Measurements from ENCODE around the gene SCIMP.
"Not testable (repeated sequence)": the region's sequence is repeated elsewhere in the genome, so short reads cannot be mapped to it uniquely, and the experiment has no call there.

Gene SCIMP

DNA sequence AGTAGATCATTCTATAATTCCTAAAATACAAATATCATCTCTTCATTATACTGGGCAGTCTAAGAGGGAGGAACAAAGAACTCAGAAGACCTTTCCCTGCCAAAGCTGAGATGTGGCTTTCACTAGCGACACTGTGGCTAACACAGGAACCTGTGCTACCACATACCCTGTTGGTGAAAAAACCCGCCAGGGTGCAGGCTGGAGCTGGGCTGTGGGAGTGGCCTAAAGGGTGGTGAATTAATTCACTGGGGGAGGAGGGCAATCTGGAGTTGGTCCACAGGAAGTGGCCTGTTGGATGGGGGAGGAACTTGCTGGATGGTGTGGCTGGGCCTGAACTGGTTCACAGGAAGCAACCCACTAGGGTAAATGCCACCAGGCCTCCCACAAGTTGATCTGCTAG, 50.4 kb downstream of the SCIMP start:
- DNase-seq (ENCODE audit: low read depth in 2 of 2), result no peak

DNA sequence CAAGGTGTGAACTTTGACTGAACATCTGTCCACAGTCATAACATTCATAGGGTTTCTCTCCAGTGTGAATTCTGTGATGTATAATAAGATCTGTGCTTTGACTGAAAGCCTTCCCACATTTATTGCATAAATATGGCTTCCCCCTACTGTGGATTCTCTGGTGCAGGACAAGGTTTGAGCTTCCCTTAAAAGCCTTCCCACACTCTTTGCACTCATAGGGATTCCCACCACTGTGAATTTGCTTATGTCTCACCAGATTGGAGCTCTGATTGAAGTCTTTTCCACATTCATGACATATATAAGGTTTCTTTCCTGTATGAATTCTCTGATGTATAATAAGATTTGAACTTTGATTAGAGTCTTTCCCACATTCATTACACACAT, 51.3 kb downstream of the SCIMP start:
- no peak for DNase-seq (ENCODE audit: low read depth in 2 of 2)

DNA sequence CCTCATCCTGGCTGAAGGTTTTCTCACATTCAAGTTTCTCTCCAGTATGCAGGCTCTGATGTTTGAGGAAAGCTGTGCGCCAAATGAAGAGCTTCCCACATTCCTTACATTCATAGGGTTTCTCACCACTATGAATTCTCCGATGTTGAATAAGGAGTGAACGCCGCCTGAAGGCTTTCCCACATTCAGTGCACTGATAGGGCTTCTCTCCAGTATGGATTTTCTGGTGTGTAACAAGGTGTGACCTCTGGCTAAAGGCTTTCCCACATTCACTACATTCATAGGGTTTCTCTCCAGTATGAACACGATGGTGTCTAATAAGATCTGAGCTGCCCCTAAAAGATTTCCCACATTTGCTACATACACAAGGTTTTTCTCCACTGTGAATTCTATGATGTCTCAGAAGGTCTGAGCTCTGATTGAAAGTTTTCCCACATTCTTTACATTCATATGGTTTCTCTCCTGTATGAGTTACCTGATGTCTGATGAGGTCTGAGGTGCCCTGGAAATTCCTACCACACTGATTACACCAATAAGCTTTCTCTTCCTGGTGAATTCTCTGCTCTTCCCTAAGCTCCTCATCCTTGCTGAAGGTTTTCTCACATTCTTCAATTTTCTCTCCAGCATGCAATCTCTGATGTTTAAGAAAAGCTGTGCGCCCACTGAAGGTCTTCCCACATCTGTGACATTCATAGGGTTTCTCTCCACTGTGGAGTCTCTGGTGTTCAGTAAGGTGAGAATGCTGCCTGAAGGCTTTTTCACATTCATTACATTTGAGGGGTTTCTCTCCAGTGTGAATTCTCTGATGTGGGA, 51.9 kb downstream of the SCIMP start:
- no peak for DNase-seq (ENCODE audit: low read depth in 2 of 2)

DNA sequence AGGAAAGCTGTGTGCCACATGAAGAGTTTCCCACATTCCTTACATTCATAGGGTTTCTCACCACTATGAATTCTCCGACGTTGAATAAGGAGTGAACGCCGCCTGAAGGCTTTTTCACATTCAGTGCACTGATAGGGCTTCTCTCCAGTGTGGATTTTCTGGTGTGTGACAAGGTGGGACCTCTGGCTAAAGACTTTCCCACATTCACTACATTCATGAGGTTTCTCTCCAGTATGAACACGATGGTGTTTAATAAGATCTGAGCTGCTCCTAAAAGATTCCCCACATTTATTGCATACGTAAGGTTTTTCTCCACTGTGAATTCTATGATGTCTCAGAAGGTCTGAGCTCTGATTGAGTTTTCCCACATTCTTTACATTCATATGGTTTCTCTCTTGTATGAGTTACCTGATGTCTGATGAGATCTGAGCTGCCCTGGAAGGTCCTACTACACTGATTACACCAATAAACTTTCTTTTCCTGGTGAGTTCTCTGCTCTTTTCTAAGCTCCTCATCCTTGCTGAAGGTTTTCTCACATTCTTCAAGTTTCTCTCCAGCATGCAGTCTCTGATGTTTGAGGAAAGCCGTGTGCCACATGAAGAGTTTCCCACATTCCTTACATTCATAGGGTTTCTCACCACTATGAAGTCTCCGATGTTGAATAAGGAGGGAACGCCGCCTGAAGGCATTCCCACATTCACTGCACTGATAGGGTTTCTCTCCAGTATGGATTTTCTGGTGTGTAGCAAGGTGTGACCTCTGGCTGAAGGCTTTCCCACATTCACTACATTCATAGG, 53.0 kb downstream of the SCIMP start:
- DNase-seq (ENCODE audit: low read depth in 2 of 2), result no peak

DNA sequence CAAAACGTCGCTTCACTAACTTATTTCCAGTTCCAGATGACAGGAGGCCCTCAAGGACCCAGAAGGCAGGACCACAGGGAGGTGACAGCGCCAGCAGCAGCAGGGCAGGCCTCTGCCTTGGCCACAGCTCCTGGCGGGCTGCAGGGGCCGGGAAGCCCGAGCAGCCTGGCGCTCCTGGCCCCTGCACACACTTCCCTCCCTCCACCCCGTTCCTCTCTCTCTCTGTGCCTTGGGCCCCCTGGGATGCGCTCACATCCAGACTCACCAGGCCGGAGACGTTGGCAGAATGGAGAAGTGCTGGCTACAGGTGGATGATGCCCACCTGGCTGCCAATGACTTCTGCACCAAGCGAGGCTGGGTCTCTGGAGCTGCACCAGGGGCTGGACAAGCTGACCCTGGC, 55.7 kb downstream of the SCIMP start:
- no peak for DNase-seq (ENCODE audit: low read depth in 2 of 2)

DNA sequence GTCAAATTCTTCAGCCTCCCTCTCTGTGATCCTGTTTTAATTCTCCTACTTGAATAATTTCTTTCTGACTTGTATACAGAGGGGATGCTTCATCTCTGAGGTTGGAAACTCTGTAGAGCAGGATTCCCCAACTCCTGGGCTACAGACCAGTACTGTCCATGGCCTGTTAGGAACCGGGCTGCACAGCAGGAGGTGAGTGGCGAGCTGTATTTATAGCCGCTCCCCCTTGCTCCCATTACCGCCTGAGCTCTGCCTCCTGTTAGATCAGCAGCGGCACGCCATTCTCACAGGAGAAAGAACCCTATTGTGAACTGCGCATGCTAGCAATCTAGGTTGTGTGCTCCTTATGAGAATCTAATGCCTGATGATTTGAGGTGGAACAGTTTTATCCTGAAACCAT, 59.6 kb downstream of the SCIMP start:
- not testable (repeated sequence) for DNase-seq (ENCODE audit: low read depth in 2 of 2)

DNA sequence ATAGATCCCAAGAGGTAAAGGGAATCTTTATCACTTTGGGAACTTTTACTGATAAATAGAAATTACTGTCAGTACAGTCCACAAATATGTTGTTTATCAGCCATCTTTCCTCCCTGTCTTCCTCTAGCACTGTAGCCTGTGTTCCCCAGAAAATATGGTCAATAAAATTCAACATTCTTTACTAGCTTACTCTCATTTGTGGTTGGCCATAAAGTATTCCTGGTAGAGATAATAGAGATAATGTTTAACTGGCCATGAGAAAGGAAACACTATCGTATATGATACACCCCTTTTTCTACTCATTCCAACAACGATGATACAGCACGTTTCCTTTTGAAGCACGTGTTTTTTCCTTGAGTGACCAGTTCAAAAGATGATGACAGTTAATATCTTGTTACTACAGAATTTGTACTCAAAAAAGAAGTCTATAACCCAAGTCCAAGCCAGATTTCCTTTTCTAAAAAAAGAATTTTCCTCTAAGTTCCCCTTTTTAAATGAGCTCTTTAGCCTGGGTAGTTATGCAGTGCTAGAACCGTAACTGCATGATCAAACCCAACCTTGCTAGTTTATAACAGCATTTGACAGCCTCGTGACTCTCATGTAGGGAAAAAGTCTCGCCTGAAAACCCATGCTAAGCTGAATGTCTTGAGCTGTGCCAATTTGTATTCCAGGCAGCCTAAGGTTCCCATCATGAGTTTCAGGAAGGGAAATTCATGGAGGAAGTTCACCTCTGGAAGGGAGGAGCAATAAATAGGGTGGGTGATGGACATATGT, 68.7 kb downstream of the SCIMP start:
- DNase-seq (ENCODE audit: low read depth in 2 of 2), result not testable (repeated sequence)

DNA sequence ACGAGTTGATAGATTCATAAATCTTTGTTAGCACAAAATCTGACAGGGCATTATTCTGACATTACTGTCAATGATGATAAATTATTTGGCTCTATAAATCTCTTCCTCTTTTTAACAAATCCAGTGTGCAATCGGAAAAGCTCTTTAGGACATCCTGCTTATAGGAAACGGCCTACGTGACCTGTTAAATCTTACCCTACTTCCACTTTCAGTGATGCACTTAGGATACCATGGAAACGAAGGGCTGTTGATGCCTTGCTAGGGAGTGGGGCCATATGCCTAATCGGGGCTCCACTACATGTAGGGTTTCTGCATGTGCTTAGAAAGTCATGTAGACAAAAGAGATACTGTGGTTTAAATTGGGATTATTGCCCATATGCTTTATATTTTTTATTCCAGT, 70.2 kb downstream of the SCIMP start:
- no peak for DNase-seq (ENCODE audit: low read depth in 2 of 2)

DNA sequence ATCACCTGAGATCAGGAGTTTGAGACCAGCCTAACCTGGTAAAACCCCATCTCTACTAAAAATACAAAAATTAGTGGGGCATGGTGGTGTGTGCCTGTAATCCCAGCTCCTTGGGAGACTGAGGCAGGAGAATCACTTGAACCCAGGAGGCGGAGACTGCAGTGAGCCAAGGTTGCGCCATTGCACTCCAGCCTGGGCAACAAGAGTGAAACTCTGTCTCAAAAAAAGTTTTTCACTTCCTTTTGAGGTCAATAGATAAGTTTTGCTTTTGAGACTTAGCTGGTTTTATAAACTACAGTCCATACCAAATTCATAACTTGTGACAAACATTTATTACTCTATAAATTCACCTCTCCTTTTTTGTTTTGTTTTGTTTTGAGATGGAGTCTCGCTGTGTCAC, 72.9 kb downstream of the SCIMP start:
- DNase-seq (ENCODE audit: low read depth in 2 of 2), result not testable (repeated sequence)

DNA sequence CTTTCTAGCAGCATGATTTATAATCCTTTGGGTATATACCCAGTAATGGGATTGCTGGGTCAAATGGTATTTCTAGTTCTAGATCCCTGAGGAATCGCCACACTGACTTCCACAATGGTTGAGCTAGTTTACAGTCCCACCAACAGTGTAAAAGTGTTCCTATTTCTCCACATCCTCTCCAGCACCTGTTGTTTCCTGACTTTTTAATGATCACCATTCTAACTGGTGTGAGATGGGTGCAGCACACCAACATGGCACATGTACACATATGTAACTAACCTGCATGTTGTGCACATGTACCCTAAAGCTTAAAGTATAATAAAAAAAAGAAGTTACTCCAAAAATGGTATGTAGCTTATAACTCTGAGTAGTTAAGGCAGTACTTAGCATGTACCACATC, 74.0 kb downstream of the SCIMP start:
- DNase-seq (ENCODE audit: low read depth in 2 of 2), result not testable (repeated sequence)
